ENCODE results near the gene GGT1. TPM values are rescaled to one million over a fixed set of nuclear protein-coding genes. Genes with fewer than 3 reads are reported as not detected.
A peak's percentile ranks its signal among the peaks of the same experiment; 100 is the strongest.

The GGT1 gene
- total RNA-seq, 4 donors from 2014 or later: 0.61 to 7.7 (median 1.2) TPM

- DNase-seq: no peak
- Histone ChIP-seq H3K27ac (peak overlapping the region; percentile 65 to 88 (median 82)), H3K27me3 (no peaks in the 10 kb centered on the region), H3K4me3 (no peak overlapping the region), H3K4me1 (peaks cover 18 to 48% (median 33%) of the 10 kb centered on the region in 3 donors), H3K9me3 (no peaks in the 10 kb centered on the region), H3K36me3 (peaks cover 0 to 46% (median 7%) of the 10 kb centered on the region in 3 donors)
- intact Hi-C loops (cut with DNase I): no loop called here
- WGBS, 2 donors: 100% methylated on average over 2 of the region's 10 CpGs; no CpG with 5 or more reads in 1 of the 2 donors
- TF ChIP-seq CTCF (IDR thresholded peaks at IDR 0.05) (no peak), POLR2A (IDR thresholded peaks at IDR 0.05) (no peak)
These were observed 18.1 kb upstream of the GGT1 start for GRCh38 chr22:24584871-24585411.

GRCh38 chr22:24585461-24585860, 17.5 kb upstream of the GGT1 start:
- intact Hi-C loops (cut with DNase I): no loop called here
- DNase-seq: no peak
- Histone ChIP-seq H3K9me3 (no peaks in the 10 kb centered on the region), H3K4me1 (peaks cover 18 to 44% (median 31%) of the 10 kb centered on the region in 3 donors), H3K4me3 (no peak overlapping the region), H3K27ac (peak overlapping the region in 2 of 4 donors; percentile 82 to 88), H3K27me3 (no peaks in the 10 kb centered on the region), H3K36me3 (peaks cover 0 to 46% (median 7%) of the 10 kb centered on the region in 3 donors)
- TF ChIP-seq POLR2A (IDR thresholded peaks at IDR 0.05): no peak
- no peak for TF ChIP-seq CTCF (IDR thresholded peaks at IDR 0.05)
- WGBS, 2 donors: 83 to 100% methylated on average over 1 of the region's 3 CpGs

- Histone ChIP-seq H3K4me1 (peaks cover 18 to 38% (median 26%) of the 10 kb centered on the region in 3 donors), H3K4me3 (no peak overlapping the region), H3K27me3 (no peaks in the 10 kb centered on the region), H3K9me3 (no peaks in the 10 kb centered on the region), H3K36me3 (peaks cover 0 to 46% (median 7%) of the 10 kb centered on the region in 3 donors), H3K27ac (no peak overlapping the region)
- intact Hi-C loops (cut with DNase I): no loop called here
- TF ChIP-seq POLR2A (IDR thresholded peaks at IDR 0.05) (no peak), CTCF (IDR thresholded peaks at IDR 0.05) (no peak)
- no peak for DNase-seq
- 90 to 100% methylated on average over 1 to 9 of the region's 24 CpGs for WGBS, 2 donors
These were observed 17.0 kb upstream of the GGT1 start for GRCh38 chr22:24585927-24586546.

GRCh38 chr22:24587251-24587650, 15.7 kb upstream of the GGT1 start:
- no peak for DNase-seq

More at GRCh38 chr22:24587251-24587650, 15.7 kb upstream of the GGT1 start:
- Histone ChIP-seq H3K36me3 (peaks cover 0 to 46% (median 7%) of the 10 kb centered on the region in 3 donors), H3K27me3 (no peaks in the 10 kb centered on the region), H3K4me3 (no peak overlapping the region), H3K27ac (no peak overlapping the region), H3K4me1 (peaks cover 18 to 38% (median 29%) of the 10 kb centered on the region in 3 donors), H3K9me3 (no peaks in the 10 kb centered on the region)
- WGBS, 2 donors: no CpG with 5 or more reads among the region's 5 CpGs
- TF ChIP-seq POLR2A (IDR thresholded peaks at IDR 0.05) (no peak), CTCF (IDR thresholded peaks at IDR 0.05) (no peak)
- intact Hi-C loops (cut with DNase I): no loop called here
